GM19035 (cell line): ENCODE data around the gene MCM5.
"Not testable (repeated sequence)": the region's sequence is repeated elsewhere in the genome, so short reads cannot be mapped to it uniquely, and the experiment has no call there.

Experiments used
- ATAC-seq: cut with Tn5 transposase; IDR thresholded peaks from one replicate; pipeline ENCODE4 v1.9.1; 2021; ENCODE audit not compliant: unreplicated experiment

Gene MCM5

DNA sequence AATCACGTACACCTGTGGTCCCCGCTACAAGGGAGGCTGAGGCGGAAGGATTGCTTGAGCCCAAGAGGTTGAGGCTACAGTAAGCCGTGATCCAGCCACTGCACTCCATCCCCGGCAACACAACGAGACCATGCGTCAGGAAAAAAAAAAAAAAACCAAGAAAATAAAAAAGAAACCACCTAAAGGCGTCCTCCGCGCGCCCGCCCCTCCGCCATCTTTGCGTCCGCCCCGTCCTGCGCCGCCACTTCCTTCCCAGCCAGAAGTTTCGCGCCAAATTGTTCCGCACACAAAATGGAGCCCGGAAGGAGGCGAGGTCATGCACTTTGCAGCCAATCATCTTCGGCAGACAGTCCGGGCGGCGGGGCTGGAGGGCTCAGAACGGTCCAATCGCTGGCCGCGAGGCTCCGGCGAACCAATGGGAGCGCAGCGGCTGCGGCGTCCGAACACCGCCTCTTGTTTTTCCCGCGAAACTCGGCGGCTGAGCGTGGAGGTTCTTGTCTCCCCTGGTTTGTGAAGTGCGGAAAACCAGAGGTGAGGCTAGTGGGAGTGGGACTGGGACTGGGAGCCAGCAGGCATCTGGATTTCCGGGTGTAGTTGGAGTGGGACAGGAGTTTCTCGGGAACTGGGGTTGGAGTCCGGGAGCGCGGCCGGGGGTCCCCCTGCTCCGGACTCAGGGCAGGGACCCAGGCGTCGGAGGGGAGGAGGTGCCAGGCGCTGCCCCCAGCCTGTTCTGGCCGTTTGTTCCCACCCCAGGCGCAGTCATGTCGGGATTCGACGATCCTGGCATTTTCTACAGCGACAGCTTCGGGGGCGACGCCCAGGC lies at the start of gene MCM5:
Gene MCM5, plus strand, starts transcription at position 463 of the 823 bp plus-strand sequence. Its CDS starts 299 bp downstream, at position 762.
- peak; percentile 94 for ATAC-seq

- peak; percentile 76 for ATAC-seq
These were observed 49.1 kb upstream of the MCM5 start for GRCh38 chr22:35350539-35351503.

- ATAC-seq, result no peak
These were observed 47.5 kb upstream of the MCM5 start for GRCh38 chr22:35352214-35353111.

DNA sequence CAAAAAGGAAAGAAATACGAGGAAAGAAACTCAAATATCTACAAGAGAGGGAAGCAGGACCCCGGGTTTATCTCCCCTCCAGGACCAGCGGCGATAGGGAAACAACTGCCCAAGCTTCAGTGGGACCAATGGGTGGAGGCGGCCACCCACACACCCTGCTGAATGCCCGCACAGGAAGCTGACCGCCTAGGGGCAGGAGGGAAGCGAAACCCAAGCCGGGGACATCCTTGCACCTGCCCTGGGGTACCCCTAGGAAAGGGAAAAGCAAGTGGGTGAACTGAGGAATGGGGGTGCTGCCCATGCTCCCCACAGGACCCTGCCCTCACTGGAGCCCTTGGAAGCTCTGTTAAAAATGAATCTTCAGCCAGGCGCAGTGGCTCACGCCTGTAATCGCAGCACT lies 46.6 kb upstream of the MCM5 start:
- ATAC-seq, result no peak

GRCh38 chr22:35354068-35354467 lies 45.9 kb upstream of the MCM5 start:
- no peak for ATAC-seq

DNA sequence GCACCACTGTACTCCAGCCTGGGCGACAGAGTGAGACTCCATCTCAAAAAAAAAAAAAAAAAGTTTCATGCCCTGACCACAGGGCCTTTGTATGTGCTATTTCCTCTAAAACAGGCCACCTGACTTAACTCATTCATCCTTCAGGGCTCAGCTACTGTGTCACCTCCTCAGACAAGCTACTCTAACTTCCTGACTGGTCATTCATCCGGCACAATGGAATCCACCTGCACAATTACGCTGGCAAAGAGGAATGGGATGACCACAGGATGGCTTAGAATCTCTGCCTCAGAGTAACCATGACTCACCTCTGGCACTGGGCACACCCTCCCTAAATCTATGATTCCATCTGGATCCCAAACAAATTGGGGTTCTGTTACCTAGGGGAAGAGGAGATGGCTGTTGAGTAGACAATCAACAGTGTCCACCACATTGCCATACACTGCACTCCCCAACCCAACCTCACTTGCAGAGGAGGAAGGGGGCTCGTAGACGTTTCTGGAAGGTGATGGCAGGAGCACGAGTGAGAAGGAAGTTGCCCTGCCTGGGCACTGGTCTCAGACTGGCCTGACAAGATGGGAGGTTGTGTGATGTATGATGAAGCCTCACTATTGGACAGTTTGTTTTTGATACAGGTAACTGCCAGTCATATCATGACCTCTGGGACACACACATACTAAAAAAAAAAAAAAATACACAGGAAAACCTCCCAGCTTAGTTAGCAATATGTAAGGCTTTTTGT lies 41.9 kb upstream of the MCM5 start:
- ATAC-seq, result no peak

GRCh38 chr22:35359380-35360065 lies 40.4 kb upstream of the MCM5 start:
- no peak for ATAC-seq

DNA sequence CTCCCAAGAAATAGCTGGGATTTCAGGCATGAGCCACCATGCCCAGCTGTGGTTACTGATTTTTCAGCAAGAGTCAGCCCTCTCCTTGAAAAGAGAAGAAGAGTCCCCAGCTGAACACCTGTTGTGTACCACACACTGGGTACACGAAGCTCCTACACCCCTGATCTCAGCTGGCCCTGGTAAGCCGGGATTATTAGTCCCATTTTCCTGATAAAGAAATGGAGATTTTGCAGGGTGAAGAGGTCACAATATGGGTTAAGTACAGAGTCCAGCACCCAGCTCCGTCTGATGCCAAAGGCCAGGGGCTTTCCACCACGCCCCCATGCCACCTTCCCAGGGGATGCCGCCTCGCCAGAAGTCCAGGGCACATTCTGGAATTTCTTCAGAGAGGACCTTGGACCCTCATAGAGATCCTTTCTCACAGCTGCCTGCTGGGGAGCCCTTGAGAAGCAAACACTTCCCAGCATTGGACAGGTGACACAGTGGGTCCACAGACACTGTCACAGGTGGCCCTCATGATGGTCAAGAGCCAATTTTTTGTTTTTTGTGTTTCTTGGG lies 38.9 kb upstream of the MCM5 start:
- ATAC-seq, result no peak

GRCh38 chr22:35363566-35364086 lies 36.3 kb upstream of the MCM5 start:
- no peak for ATAC-seq

DNA sequence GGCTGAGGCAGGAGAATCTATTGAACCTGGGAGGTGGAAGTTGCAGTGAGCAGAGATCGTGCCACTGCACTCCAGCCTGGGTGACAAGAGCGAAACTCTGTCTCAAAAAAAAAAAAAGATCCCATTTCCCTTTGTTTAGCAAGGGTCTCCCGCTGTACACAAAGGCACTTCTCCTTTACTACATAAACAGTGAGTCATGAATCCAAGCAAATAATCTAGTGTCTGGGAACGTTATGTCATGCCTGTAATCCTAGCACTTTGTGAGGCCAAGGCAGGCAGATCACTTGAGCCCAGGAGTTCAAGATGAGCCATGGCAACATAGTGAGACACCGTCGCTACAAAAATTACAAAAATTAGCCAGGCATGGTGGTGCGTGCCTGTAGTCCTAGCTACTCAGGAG lies 35.7 kb upstream of the MCM5 start:
- ATAC-seq, result not testable (repeated sequence)

DNA sequence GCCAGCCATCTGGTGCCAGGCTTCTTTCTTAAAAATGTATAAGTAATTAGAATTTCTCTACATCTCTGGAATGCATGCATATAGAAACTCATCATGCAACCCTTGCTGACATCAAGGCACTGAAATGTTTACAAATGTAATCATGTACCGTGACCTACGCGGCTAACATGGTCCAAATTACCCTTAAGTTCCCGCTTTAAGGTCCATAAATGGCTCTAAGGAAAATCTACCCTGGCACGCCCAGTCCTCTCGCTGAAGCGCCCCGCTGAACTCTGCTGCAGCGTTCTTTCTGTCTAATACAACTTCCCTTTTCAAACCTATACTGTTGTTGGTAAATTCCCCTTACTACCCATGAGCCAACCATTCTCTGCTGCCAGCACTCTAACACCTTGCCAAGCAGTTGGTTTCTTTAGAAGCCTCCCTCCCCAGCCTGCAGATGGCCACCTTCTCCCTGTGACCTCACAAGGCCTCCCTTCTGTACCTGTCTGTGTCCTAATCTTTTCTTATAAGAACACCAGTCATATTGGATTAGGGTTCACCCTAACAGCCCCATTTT lies 32.5 kb upstream of the MCM5 start:
- no peak for ATAC-seq

GRCh38 chr22:35368386-35368785 lies 31.6 kb upstream of the MCM5 start:
- no peak for ATAC-seq

DNA sequence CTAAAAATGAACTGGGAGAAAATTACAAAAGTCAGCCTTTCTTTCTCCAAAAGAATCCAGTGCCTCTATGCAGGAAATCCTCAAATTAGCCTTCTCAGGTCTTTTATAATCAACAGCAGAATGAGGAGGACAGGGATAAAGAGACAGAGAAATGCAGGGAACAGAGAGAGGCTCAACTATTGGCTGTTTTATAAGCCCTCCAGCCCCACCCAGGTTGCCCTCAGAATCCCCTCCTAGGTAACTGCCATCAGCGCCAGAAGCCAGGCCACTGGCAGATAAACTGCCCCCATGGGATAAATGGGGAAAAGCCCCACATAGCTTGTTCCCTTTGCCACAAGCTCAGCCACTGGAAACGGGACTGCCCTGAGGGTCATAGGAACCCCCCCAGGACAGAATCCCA lies 29.9 kb upstream of the MCM5 start:
- no peak for ATAC-seq

GRCh38 chr22:35373781-35374180 lies 26.2 kb upstream of the MCM5 start:
- no peak for ATAC-seq

- no peak for ATAC-seq
These were observed 24.9 kb upstream of the MCM5 start for GRCh38 chr22:35375031-35375430.

DNA sequence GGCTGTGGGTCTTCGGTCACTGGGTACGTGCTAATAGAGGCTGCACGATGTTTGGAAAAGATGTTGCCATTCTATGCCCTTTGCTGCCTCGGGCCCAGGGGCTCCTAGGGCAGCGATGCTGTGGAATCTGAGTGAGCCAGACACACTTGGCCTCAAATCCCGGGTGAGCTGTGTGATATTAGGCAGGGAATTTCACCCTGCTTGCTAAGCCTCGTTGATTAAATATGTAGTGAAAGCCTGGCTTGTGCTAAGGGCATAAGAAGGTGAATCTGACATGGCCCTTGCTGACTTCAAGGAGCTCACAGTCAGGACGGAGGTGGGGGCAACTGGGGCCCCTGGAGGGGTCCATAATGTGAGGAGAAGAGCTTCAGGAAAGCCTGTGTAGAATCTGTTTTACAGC lies 24.4 kb upstream of the MCM5 start:
- ATAC-seq, result no peak

GRCh38 chr22:35376728-35377472 lies 23.0 kb upstream of the MCM5 start:
- ATAC-seq, result peak; percentile 67

DNA sequence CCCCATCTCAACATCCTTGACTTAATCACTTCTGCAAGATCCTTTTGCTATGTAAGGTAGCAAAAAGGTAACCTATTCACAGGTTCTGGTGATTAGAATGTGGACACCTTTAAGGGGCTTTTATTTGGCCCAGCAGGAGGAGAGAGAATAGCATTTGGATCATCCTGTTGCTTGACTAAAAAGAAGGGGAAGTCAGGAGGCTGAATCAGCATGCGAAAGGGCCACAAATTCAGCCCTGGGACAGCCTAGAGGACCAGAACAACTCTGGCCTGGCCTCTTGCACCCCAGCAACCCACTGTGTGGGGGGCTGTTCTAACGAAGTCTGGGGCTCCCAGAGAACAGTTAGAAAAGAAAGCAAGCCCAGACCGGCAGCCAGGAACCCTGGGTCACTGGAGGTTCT lies 22.2 kb upstream of the MCM5 start:
- ATAC-seq, result no peak
